Measurements from ENCODE around the gene WDR7. TPM values are rescaled to one million over a fixed set of nuclear protein-coding genes. Genes with fewer than 3 reads are reported as not detected.

Gene WDR7
- total RNA-seq, 2 experiments from 2014 or later, result 28.8 to 30.5 TPM

DNA sequence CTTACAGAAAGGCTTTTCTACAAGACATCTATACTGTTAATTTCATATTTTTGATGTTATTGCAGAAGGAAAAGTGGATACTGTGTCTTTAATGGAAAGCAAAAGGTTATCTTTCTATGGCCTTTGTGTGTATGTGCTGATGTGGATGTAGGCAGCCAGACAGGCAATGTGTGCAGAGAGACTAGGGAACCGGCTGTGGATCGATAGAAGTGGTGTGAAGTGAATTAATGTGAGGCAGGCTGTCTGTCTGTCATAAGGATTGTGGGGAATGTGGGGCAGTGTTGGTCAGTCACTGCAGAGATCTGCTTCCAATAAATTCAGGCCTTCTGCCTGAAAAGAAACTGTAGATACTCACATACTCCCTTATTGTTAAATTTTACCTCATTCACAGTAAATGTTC, 156.7 kb downstream of the WDR7 start:
- CTCF ChIA-PET, result no interaction called here
- Mint-ChIP-seq H3K27me3 (no peaks in the 10 kb centered on the region), H3K4me1 (ENCODE audit: low read depth) (no peaks in the 10 kb centered on the region)

DNA sequence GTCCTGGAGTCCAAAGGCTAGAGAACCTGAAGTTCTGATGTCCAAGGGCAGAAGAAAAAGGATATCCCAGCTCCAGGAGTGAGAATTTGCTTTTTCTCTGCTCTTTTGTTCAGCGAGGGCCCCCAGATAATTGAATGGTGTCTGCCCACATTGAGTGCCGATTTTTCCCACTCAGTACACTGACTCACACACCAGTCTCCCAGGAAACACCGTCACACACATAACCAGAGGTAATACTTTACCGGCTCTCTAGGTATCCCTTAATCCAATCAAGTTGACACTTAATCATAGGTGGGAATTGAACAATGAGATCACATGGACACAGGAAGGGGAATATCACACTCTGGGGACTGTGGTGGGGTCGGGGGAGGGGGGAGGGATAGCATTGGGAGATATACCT, 161.5 kb downstream of the WDR7 start:
- no peaks in the 10 kb centered on the region for H3K36me3 ChIP-seq (ENCODE audit: insufficient read depth, low read length)
- Mint-ChIP-seq H3K9me3 (no peaks in the 10 kb centered on the region), H3K27ac (no peak overlapping the region), H3K27me3 (no peaks in the 10 kb centered on the region), H3K4me1 (ENCODE audit: low read depth) (no peaks in the 10 kb centered on the region), H3K4me3 (no peak overlapping the region), H3K36me3 (ENCODE audit: low read depth) (peaks cover 36% of the 10 kb centered on the region)
- H3K4me3 ChIP-seq (ENCODE audit: low read length), result no peak overlapping the region
- no peaks in the 10 kb centered on the region for H3K4me1 ChIP-seq (ENCODE audit: insufficient read depth, low read length)
- intact Hi-C loops (cut with DNase I, micrococcal nuclease), result no loop called here
- ATAC-seq (ENCODE audit: poor library complexity), result no peak
- no peaks in the 10 kb centered on the region for H3K27me3 ChIP-seq (ENCODE audit: control insufficient read depth in 1 of 2, insufficient read depth in 2 of 2, low read length in 2 of 2)
- no peaks in the 10 kb centered on the region for H3K9me3 ChIP-seq (ENCODE audit: control insufficient read depth in 1 of 2, insufficient read depth in 1 of 2, low read length in 2 of 2)
- no peak overlapping the region for H3K27ac ChIP-seq (ENCODE audit: low read depth in 1 of 2, low read length in 2 of 2)
- POLR2A ChIA-PET, result no interaction called here
- TF ChIP-seq, protein P1, sequence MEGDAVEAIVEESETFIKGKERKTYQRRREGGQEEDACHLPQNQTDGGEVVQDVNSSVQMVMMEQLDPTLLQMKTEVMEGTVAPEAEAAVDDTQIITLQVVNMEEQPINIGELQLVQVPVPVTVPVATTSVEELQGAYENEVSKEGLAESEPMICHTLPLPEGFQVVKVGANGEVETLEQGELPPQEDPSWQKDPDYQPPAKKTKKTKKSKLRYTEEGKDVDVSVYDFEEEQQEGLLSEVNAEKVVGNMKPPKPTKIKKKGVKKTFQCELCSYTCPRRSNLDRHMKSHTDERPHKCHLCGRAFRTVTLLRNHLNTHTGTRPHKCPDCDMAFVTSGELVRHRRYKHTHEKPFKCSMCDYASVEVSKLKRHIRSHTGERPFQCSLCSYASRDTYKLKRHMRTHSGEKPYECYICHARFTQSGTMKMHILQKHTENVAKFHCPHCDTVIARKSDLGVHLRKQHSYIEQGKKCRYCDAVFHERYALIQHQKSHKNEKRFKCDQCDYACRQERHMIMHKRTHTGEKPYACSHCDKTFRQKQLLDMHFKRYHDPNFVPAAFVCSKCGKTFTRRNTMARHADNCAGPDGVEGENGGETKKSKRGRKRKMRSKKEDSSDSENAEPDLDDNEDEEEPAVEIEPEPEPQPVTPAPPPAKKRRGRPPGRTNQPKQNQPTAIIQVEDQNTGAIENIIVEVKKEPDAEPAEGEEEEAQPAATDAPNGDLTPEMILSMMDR (IDR thresholded peaks at IDR 0.05), result no peak
- DNase-seq, result no peak
- CTCF ChIA-PET, result no interaction called here

More for the DNA sequence above, 156.7 kb downstream of the WDR7 start:
- Mint-ChIP-seq H3K27ac (no peak overlapping the region), H3K9me3 (no peaks in the 10 kb centered on the region), H3K4me3 (no peak overlapping the region), H3K36me3 (ENCODE audit: low read depth) (peaks cover 43% of the 10 kb centered on the region)
- intact Hi-C loops (cut with DNase I, micrococcal nuclease), result no loop called here
- DNase-seq (no peak), ATAC-seq (ENCODE audit: poor library complexity) (no peak)
- Histone ChIP-seq H3K4me1 (ENCODE audit: insufficient read depth, low read length) (no peaks in the 10 kb centered on the region), H3K9me3 (ENCODE audit: control insufficient read depth in 1 of 2, insufficient read depth in 1 of 2, low read length in 2 of 2) (no peaks in the 10 kb centered on the region), H3K27me3 (ENCODE audit: control insufficient read depth in 1 of 2, insufficient read depth in 2 of 2, low read length in 2 of 2) (no peaks in the 10 kb centered on the region), H3K27ac (ENCODE audit: low read depth in 1 of 2, low read length in 2 of 2) (no peak overlapping the region), H3K4me3 (ENCODE audit: low read length) (no peak overlapping the region), H3K36me3 (ENCODE audit: insufficient read depth, low read length) (peaks cover 8% of the 10 kb centered on the region)
- TF ChIP-seq, protein P1 (IDR thresholded peaks at IDR 0.05), result no peak
- POLR2A ChIA-PET, result no interaction called here

DNA sequence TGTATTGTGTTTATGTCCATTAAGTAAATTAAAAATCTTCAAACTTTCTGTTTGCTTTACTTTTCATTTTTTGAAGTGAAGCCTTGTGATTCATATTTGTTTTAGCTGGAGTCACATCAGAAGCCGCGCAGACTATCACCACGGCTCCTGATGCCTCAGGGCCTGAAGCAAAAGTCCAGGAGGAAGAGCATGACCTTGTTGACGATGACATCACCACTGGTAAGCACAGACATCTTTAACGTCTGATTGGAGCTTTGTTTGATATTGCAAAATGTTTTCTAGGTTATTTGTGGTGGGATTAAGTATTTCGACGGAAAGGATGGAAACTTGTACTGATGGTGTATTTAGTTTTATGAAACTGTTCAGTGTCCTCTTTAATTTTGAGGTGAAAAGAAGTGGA, 164.8 kb downstream of the WDR7 start:
- ATAC-seq (ENCODE audit: poor library complexity) (no peak), DNase-seq (no peak)
- Mint-ChIP-seq H3K4me1 (ENCODE audit: low read depth) (no peaks in the 10 kb centered on the region), H3K27me3 (no peaks in the 10 kb centered on the region), H3K4me3 (no peak overlapping the region), H3K36me3 (ENCODE audit: low read depth) (peaks cover 52% of the 10 kb centered on the region), H3K27ac (no peak overlapping the region), H3K9me3 (no peaks in the 10 kb centered on the region)
- H3K9me3 ChIP-seq (ENCODE audit: control insufficient read depth in 1 of 2, insufficient read depth in 1 of 2, low read length in 2 of 2), result no peaks in the 10 kb centered on the region
- H3K27me3 ChIP-seq (ENCODE audit: control insufficient read depth in 1 of 2, insufficient read depth in 2 of 2, low read length in 2 of 2), result no peaks in the 10 kb centered on the region
- H3K36me3 ChIP-seq (ENCODE audit: insufficient read depth, low read length), result no peaks in the 10 kb centered on the region
- intact Hi-C loops (cut with DNase I, micrococcal nuclease), result no loop called here
- ChIA-PET CTCF (no interaction called here), POLR2A (interaction anchor here (0.8 kb wide), 1 partner anchor 15 kb away, joined by 3 read pairs; no protein-coding TSS in a partner anchor)
- TF ChIP-seq, protein P1 (IDR thresholded peaks at IDR 0.05), result no peak
- H3K4me3 ChIP-seq (ENCODE audit: low read length), result no peak overlapping the region
- no peak overlapping the region for H3K27ac ChIP-seq (ENCODE audit: low read depth in 1 of 2, low read length in 2 of 2)
- no peaks in the 10 kb centered on the region for H3K4me1 ChIP-seq (ENCODE audit: insufficient read depth, low read length)
